CD4-positive, alpha-beta T cell treated with Interleukin-10 for 1 hour (primary cell): Measurements from ENCODE around the gene ASPSCR1.
A peak's percentile ranks its signal among the peaks of the same experiment; 100 is the strongest.

Source experiments
- DNase-seq: peaks from one replicate; pipeline ENCODE4 v3.0.0-alpha.2; 2020

Gene ASPSCR1

GRCh38 chr17:82060001-82060380 lies 82.6 kb downstream of the ASPSCR1 start:
- no peak for DNase-seq

GRCh38 chr17:82060614-82061013 lies 83.2 kb downstream of the ASPSCR1 start:
- no peak for DNase-seq

GRCh38 chr17:82061047-82061925 lies 83.9 kb downstream of the ASPSCR1 start:
- no peak for DNase-seq

- no peak for DNase-seq
Observed at GRCh38 chr17:82062076-82062983, 84.9 kb downstream of the ASPSCR1 start.

- DNase-seq, result no peak
Observed at GRCh38 chr17:82062984-82063368, 85.5 kb downstream of the ASPSCR1 start.

- no peak for DNase-seq
Observed at GRCh38 chr17:82063424-82064415, 86.3 kb downstream of the ASPSCR1 start.

GRCh38 chr17:82064433-82065192 lies 87.2 kb downstream of the ASPSCR1 start:
- no peak for DNase-seq

GRCh38 chr17:82065193-82065637 lies 87.8 kb downstream of the ASPSCR1 start:
- DNase-seq, result no peak

GRCh38 chr17:82065638-82066303 lies 88.3 kb downstream of the ASPSCR1 start, which contains the start of gene DUS1L:
DUS1L (minus strand) TSS chr17:82065804; CDS start chr17:82065059, 745 bp downstream.
- DNase-seq, result peak; percentile 79
